T-helper 2 cell treated with Interferon-gamma antibody and Interleukin-4, amounts not matched to agents 5 μg/mL and 100 μg/mL, for 36 hours (primary cell): ENCODE measurements around the gene NEK1.
"Not testable (repeated sequence)": the region's sequence is repeated elsewhere in the genome, so short reads cannot be mapped to it uniquely, and the experiment has no call there.

Source experiments
- DNase-seq: peaks from one replicate; pipeline ENCODE4 v3.0.0; 2021; ENCODE audit warnings: low spot score
- H3K27ac Mint-ChIP-seq: one replicate; pipeline ENCODE4 v1.8.0; 2021; ENCODE audit warnings: mild to moderate bottlenecking, mixed read lengths
- H3K27me3 Mint-ChIP-seq: one replicate; pipeline ENCODE4 v1.8.0; 2021; ENCODE audit warnings: low read depth, mixed read lengths
- H3K36me3 Mint-ChIP-seq: one replicate; pipeline ENCODE4 v1.8.0; 2021; ENCODE audit warnings: low read depth, mixed read lengths
- H3K4me1 Mint-ChIP-seq: one replicate; pipeline ENCODE4 v1.8.0; 2021; ENCODE audit warnings: low read depth, mixed read lengths
- H3K4me3 Mint-ChIP-seq: one replicate; pipeline ENCODE4 v1.8.0; 2022; ENCODE audit warnings: mild to moderate bottlenecking, moderate library complexity, mixed read lengths
- H3K9me3 Mint-ChIP-seq: one replicate; pipeline ENCODE4 v1.8.0; 2021; ENCODE audit warnings: mixed read lengths

Gene NEK1

DNA sequence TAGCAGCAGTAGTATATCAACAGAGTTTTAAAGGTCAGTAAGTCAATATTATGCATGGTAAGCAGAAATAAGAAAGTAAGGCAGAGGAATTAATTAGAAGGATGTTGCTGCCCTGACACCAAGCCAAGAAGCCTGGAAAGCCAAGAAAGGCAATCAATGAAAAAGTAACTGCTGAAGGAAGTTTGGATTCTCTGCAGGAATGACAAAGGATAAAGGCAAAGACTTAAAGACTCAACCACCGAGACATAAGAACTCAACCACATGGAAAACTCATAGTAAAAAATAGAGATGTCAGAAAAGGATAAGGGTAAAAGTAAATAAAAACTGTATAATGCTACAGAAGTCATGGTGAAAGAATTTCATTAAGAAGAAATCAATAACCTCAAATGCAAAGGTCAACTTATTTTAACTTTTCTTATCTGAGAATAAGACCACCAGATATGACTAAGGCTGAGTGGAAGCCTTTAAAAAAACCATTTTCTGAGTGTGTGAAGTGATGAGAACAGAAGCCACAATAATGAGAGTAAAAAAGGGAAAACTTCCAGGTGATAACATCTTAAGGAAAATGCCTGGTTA, 55.2 kb downstream of the NEK1 start:
- H3K9me3 Mint-ChIP-seq: peaks cover 11% of the 10 kb centered on the region
- no peak for DNase-seq
- H3K36me3 Mint-ChIP-seq: peaks cover 33% of the 10 kb centered on the region
- H3K27ac Mint-ChIP-seq: no peak overlapping the region
- H3K4me1 Mint-ChIP-seq: no peaks in the 10 kb centered on the region
- H3K4me3 Mint-ChIP-seq: no peak overlapping the region
- H3K27me3 Mint-ChIP-seq: no peaks in the 10 kb centered on the region

DNA sequence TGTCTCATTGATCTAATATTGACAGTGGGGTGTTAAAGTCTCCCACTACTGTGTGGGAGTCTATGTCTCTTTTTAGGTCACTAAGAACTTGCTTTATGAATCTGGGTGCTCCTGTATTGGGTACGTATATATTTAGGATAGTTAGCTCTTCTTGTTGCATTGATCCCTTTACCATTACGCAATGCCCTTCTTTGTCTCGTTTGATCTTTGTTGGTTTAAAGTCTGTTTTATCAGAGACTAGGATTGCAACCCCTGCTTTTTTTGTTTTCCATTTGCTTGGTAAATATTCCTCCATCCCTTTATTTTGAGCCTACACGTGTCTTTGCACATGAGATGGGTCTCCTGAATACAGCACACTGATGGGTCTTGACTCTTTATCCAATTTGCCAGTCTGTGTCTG, 65.8 kb downstream of the NEK1 start:
- H3K9me3 Mint-ChIP-seq: peaks cover 63% of the 10 kb centered on the region
- H3K4me3 Mint-ChIP-seq, H3K27ac Mint-ChIP-seq, DNase-seq, H3K27me3 Mint-ChIP-seq, H3K4me1 Mint-ChIP-seq: not testable (repeated sequence)
- H3K36me3 Mint-ChIP-seq: peaks cover 27% of the 10 kb centered on the region

DNA sequence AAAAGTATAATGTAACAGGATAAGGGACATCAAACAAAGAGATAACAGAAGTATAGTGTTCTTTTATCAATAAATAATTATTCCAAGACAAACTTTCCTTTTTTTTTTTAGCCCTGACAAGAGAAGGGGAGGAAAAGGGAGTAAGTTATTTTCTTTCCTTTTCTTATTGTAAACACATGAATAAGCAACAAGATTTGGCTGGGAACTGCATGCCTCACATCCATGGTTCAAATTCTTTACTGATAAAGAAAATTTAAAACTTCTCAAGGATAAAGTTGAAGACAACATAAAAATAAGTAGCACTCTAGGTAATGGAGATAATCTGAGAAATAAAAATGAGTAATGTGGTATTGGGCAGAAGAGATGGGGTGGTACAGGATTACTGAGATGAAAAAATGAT, 71.6 kb downstream of the NEK1 start:
- H3K36me3 Mint-ChIP-seq: peaks cover 5% of the 10 kb centered on the region
- no peak overlapping the region for H3K4me3 Mint-ChIP-seq
- H3K9me3 Mint-ChIP-seq: peaks cover 38% of the 10 kb centered on the region
- no peaks in the 10 kb centered on the region for H3K27me3 Mint-ChIP-seq
- H3K27ac Mint-ChIP-seq: no peak overlapping the region
- no peaks in the 10 kb centered on the region for H3K4me1 Mint-ChIP-seq
- DNase-seq: no peak

DNA sequence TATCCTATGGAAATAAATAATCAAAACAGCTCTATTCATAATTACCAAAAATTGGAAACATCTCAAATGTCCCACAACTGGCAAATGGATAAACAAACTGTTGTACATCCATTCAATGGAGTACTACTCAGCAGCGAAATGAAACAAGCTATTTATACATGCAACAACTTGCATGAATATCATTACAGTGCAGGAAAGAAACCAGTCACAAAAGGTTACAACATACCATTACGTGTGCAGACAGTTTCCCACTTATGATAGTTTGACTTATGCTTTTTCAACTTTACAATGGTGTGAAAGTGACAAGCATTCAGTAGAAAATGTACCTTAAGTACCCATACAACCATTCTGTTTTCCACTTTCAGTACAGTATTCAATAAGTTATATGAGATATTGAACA, 82.3 kb downstream of the NEK1 start:
- Mint-ChIP-seq H3K4me3 (no peak overlapping the region), H3K4me1 (no peaks in the 10 kb centered on the region), H3K27ac (no peak overlapping the region), H3K27me3 (no peaks in the 10 kb centered on the region), H3K9me3 (peaks cover under 1% of the 10 kb centered on the region), H3K36me3 (peaks cover 25% of the 10 kb centered on the region)
- no peak for DNase-seq

DNA sequence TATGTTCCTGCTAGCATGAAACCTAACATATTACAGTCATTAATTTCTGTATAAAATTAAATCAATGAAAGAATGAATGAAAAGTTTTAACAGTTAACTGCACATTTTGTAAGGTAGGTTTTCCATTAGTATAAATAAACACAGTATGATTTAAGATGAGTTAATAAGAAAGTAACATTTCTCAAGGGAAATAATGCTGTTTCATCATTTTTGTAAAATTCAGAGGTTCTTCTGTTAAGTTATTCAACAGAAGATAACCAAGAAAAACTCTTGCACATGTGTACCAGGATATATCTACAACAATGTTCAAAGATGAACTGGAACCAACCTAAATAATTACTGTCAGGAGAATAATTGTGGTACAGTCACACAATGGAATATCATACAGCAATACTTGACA, 88.6 kb downstream of the NEK1 start:
- no peak for DNase-seq
- Mint-ChIP-seq H3K4me3 (no peak overlapping the region), H3K36me3 (peaks cover 22% of the 10 kb centered on the region), H3K27ac (no peak overlapping the region), H3K9me3 (peaks cover 12% of the 10 kb centered on the region), H3K27me3 (no peaks in the 10 kb centered on the region), H3K4me1 (no peaks in the 10 kb centered on the region)

DNA sequence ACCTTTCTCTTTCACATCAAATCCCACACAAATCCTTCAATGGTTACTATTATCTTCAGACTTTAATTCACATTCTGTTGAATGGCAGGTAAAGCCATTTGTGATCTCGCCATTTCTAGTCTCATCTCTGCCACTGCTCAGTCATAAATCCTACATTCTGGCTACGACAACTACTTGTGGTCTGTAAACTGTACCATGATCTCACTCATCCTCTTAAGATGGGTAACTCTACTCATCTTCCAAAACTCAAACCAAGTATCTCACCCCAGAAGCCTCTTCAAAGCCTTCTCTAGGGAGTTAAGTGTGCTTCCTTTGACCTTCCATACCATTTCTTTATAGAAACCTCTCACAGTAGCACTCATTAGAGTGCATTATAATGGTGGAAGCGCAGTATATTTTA, 101.8 kb downstream of the NEK1 start:
- peaks cover 5% of the 10 kb centered on the region for H3K36me3 Mint-ChIP-seq
- H3K27me3 Mint-ChIP-seq: no peaks in the 10 kb centered on the region
- H3K4me3 Mint-ChIP-seq: no peak overlapping the region
- H3K4me1 Mint-ChIP-seq: no peaks in the 10 kb centered on the region
- DNase-seq: no peak
- H3K9me3 Mint-ChIP-seq: no peaks in the 10 kb centered on the region
- no peak overlapping the region for H3K27ac Mint-ChIP-seq

DNA sequence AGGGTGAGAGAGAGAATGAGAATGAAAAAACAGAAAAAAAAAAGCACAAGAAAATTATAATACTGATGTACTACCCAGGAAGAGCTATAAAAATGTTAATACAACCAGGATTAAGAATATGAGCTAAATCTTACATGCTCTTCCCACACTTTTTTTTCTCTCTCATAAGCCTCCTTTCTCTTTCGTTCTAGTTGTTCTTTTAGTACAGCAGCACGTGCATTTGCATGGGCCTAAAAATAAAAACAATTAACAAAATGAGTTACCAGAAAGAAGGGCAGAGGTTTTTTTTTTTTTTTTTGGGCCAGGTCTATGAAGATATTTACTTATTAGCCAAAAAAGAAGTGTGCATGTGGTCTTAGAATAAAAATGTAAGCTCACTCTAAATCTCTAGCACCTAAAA, 105.5 kb downstream of the NEK1 start:
- Mint-ChIP-seq H3K4me3 (no peak overlapping the region), H3K27ac (no peak overlapping the region), H3K36me3 (peaks cover 30% of the 10 kb centered on the region), H3K9me3 (peaks cover 15% of the 10 kb centered on the region), H3K27me3 (no peaks in the 10 kb centered on the region), H3K4me1 (no peaks in the 10 kb centered on the region)
- DNase-seq: no peak

DNA sequence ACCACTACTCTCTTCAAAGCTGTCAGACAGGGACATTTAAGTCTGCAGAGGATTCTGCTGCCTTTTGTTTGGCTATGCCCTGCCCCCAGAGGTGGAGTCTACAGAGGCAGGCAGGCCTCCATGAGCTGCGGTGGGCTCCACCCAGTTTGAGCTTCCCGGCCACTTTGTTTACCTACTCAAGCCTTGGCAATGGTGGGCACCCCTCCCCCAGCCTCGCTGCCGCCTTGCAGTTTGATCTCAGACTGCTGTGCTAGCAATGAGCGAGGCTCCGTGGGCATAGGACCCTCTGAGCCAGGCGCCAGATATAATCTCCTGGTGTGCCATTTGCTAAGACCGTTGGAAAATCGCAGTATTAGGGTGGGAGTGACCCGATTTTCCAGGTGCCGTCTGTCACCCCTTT, 112.5 kb downstream of the NEK1 start:
- Mint-ChIP-seq H3K9me3 (peaks cover 30% of the 10 kb centered on the region), H3K36me3 (peaks cover 39% of the 10 kb centered on the region)
- not testable (repeated sequence) for H3K4me3 Mint-ChIP-seq, H3K27ac Mint-ChIP-seq, H3K27me3 Mint-ChIP-seq, DNase-seq, H3K4me1 Mint-ChIP-seq

DNA sequence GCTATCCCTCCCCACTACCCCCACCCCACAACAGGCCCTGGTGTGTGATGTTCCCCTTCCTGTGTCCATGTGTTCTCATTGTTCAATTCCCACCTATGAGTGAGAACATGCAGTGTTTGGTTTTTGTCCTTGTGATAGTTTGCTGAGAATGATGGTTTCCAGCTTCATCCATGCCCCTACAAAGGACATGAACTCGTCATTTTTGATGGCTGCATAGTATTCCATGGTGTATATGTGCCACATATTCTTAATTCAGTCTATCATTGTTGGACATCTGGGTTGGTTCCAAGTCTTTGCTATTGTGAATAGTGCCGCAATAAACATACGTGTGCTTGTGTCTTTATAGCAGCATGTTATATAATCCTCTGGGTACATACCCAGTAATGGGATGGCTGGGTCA, 118.1 kb downstream of the NEK1 start:
- not testable (repeated sequence) for H3K27ac Mint-ChIP-seq, H3K36me3 Mint-ChIP-seq, H3K4me3 Mint-ChIP-seq, DNase-seq, H3K27me3 Mint-ChIP-seq, H3K4me1 Mint-ChIP-seq, H3K9me3 Mint-ChIP-seq

DNA sequence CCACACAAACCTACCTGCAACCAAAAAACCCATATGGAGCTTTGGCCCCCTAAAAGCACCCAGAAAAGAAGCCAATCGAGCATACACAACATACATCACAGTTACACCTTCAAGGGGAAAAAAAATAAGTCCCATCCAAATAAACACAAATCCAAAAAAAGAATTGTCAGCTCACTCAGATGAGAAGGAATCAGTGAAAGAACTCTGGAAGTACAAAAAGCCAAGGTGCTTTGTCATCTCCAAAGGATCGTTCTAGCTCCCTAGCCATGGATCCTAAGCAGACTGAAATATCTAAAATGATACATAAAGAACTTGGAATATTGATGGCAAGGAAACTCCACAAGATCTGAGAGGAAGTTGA, 119.2 kb downstream of the NEK1 start:
- Mint-ChIP-seq H3K4me1 (peaks cover 3% of the 10 kb centered on the region), H3K27ac (no peak overlapping the region), H3K27me3 (no peaks in the 10 kb centered on the region), H3K36me3 (peaks cover 1% of the 10 kb centered on the region), H3K9me3 (no peaks in the 10 kb centered on the region), H3K4me3 (no peak overlapping the region)
- DNase-seq: no peak

DNA sequence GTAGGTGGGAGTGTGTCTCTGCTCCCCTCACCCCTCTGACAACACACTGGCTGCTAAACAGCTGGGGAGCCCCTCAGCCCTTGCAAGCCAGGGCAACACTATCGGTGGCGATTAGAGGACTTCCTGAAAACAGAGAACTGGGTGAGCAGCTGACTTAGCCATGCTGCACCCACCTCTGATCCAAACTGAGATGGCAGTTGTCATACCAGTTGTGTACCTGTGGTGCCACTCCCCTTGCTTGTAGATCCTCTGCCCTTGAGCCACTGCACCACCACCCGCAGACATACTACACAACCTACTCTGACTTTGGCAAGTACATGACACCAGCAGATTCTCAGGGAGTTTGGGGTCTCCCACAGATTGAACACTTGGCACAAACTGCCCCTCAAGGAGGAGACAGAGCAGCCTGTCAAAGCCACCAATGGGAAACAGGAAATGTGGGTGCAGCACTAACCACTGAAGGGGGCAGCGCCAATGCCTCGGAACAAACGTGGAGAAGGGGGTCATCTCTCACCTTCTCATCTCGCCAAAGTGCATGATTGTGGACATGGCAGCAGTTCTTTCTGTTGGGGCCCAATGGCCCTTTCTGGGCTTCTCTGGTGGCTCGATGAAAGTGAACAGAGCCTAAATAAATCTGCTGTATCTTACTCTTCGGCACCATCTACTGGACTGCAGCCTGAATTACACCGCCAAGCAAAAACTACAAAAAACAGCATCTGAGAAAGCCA, 119.8 kb downstream of the NEK1 start:
- peak; percentile 14 for DNase-seq
- peaks cover 1% of the 10 kb centered on the region for H3K36me3 Mint-ChIP-seq
- no peaks in the 10 kb centered on the region for H3K27me3 Mint-ChIP-seq
- no peak overlapping the region for H3K27ac Mint-ChIP-seq
- H3K4me1 Mint-ChIP-seq: peaks cover 3% of the 10 kb centered on the region
- H3K9me3 Mint-ChIP-seq: no peaks in the 10 kb centered on the region
- no peak overlapping the region for H3K4me3 Mint-ChIP-seq

DNA sequence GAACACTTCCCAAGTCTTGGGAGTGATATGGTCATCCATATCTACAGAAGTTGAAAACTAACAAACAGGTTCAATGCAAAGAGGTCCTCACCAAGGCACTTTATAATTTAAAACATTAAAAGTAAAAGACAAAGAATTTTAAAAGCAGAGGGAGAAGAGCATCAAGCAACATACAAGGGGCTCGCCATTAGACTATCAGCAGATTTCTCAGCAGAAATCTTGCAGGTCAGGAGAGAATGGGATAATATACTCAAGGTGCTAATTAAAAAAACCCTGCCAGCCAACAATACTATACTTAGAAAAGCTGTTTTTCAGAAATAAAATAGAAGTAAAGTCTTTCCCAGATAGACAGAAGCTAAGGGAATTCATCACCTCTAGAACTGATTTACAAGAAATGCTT, 121.2 kb downstream of the NEK1 start:
- Mint-ChIP-seq H3K4me3 (no peak overlapping the region), H3K36me3 (peaks cover 1% of the 10 kb centered on the region), H3K9me3 (no peaks in the 10 kb centered on the region)

DNA sequence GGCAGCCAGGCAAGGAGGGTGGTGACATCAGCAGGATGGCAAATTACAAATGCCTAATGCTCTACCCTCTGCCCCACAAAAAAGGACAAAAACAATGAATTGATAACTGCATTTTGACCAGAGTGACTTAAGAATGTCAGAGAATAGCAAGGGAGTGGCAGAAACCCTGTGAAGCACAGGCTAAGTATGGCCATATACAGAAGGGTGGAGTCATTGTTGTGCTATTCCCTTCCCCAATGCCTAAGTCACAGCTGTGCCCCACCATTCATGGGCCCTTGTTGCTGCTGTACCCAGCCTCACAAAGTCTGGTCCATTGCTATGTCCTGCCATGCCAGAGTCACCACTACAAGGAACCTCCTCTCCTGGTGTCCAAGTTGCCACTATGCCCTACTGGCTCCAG, 123.1 kb downstream of the NEK1 start:
- Mint-ChIP-seq H3K4me1 (peaks cover 13% of the 10 kb centered on the region), H3K4me3 (no peak overlapping the region), H3K27ac (no peak overlapping the region), H3K36me3 (peaks cover 3% of the 10 kb centered on the region), H3K9me3 (no peaks in the 10 kb centered on the region), H3K27me3 (no peaks in the 10 kb centered on the region)
- DNase-seq: no peak

More for the DNA sequence above, 121.2 kb downstream of the NEK1 start:
- DNase-seq: no peak
- H3K27ac Mint-ChIP-seq: no peak overlapping the region
- H3K4me1 Mint-ChIP-seq: peaks cover 5% of the 10 kb centered on the region
- H3K27me3 Mint-ChIP-seq: no peaks in the 10 kb centered on the region

DNA sequence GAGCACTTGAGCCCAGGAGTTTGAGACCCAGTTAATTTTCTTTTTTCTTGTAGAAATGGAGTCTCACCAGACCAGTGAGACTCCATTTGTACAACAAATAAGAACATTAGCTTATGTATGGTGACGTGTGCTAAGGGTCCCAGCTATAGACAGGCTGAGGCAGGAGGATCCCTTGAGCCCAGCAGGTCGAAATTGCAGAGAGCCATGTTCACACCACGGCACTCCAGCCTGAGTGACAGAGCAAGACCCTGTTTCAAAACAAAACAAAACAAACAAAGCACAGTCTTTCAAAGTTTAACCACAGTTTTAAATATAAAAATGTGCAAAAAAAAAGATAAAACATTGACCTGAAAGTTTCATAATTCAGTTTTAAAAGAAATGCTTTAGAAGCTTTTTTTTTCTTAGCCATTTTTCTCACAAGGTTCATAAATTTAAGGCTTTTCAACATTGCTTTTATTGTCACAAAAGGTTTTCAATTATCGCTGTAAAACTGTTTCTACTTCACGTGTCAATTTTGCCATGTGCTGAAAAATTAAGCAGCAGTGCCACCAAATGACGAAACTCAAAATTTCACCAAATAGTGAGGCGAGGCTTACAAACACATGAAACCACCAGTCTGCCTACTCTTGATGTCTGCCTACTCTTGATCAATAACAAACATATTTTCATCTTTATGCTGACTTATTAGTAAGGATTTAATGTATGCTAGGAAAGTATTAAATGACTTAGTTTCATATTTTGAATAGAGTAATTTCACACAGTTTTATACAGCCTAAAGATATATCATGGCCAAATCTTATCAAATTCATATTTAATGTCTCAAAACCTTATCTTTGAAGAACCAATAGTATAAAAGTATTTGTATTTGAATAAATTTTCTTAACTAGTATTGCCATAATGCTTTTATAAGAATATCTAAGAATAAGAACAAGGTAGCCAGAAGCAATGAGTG, 126.3 kb downstream of the NEK1 start:
- Mint-ChIP-seq H3K27me3 (no peaks in the 10 kb centered on the region), H3K9me3 (no peaks in the 10 kb centered on the region), H3K36me3 (peaks cover 3% of the 10 kb centered on the region), H3K4me3 (no peak overlapping the region), H3K27ac (no peak overlapping the region), H3K4me1 (peaks cover 10% of the 10 kb centered on the region)
- DNase-seq: peak; percentile 9
